HL-60 (cell line): Measurements from ENCODE around the gene USP32.

Experiments used
- CTCF ChIP-seq: IDR thresholded peaks from one replicate; pipeline ENCODE4 v1.5.1; 2011; ENCODE audit warnings: low read length, control low read depth, inconsistent platforms; ENCODE audit not compliant: insufficient read depth
- GABPA ChIP-seq: IDR thresholded peaks from 2 replicates; pipeline ENCODE4 v1.6.1; 2012; ENCODE audit warnings: low read depth
- POLR2AphosphoS5 ChIP-seq: IDR thresholded peaks from 2 replicates; pipeline ENCODE4 v1.6.1; 2012; ENCODE audit warnings: low read depth
- REST ChIP-seq: IDR thresholded peaks from 2 replicates; pipeline ENCODE4 v1.6.1; 2012; ENCODE audit warnings: low read depth; ENCODE audit not compliant: insufficient replicate concordance
- SPI1 ChIP-seq: IDR thresholded peaks from 2 replicates; pipeline ENCODE4 v1.6.1; 2012; ENCODE audit warnings: low read depth, mild to moderate bottlenecking, borderline replicate concordance

GRCh38 chr17:60224064-60224463 lies 167.9 kb downstream of the USP32 start:
- TF ChIP-seq CTCF: no peak
- TF ChIP-seq POLR2AphosphoS5: no peak
- no peak for TF ChIP-seq REST
- no peak for TF ChIP-seq SPI1
- TF ChIP-seq GABPA: no peak
